Loucy (cell line): ENCODE data around the gene ARNT2.

Source experiments
- H2AFZ ChIP-seq: fragments of 200-600 bp; sonication (generic); 2 replicates; pipeline ENCODE4 v1.6.0; 2016; ENCODE audit warnings: antibody characterized with exemption, mild to moderate bottlenecking, low read length, moderate library complexity
- H3F3A ChIP-seq: fragments of 200-600 bp; 2 replicates; pipeline ENCODE4 v1.6.0; 2016; ENCODE audit warnings: antibody characterized with exemption, low read depth, mild to moderate bottlenecking
- H3K27me3 ChIP-seq: fragments of 200-600 bp; sonication (generic); 2 replicates; pipeline ENCODE4 v1.6.1; 2014; ENCODE audit warnings: low read length, mild to moderate bottlenecking; ENCODE audit not compliant: insufficient read depth, poor library complexity, severe bottlenecking
- H3K36me3 ChIP-seq: fragments of 200-600 bp; sonication (generic); 2 replicates; pipeline ENCODE4 v1.6.1; 2016; ENCODE audit warnings: low read length; ENCODE audit not compliant: insufficient read depth
- H3K4me1 ChIP-seq: fragments of 200-600 bp; sonication (generic); 2 replicates; pipeline ENCODE4 v1.5.1; 2014; ENCODE audit warnings: low read length, mild to moderate bottlenecking; ENCODE audit not compliant: insufficient read depth, poor library complexity, severe bottlenecking
- H3K4me2 ChIP-seq: fragments of 200-600 bp; sonication (generic); 2 replicates; pipeline ENCODE4 v1.6.0; 2014; ENCODE audit warnings: antibody characterized with exemption, low read length, low read depth, mild to moderate bottlenecking; ENCODE audit not compliant: poor library complexity, severe bottlenecking
- H3K4me3 ChIP-seq: fragments of 200-600 bp; sonication (generic); 2 replicates; pipeline ENCODE4 v1.5.1; 2014; ENCODE audit warnings: low read length, mild to moderate bottlenecking, mixed read lengths; ENCODE audit not compliant: poor library complexity, severe bottlenecking
- H3K79me2 ChIP-seq: fragments of 200-600 bp; sonication (generic); 2 replicates; pipeline ENCODE4 v1.6.1; 2014; ENCODE audit warnings: low read length; ENCODE audit not compliant: insufficient read depth
- H3K9ac ChIP-seq: fragments of 200-600 bp; sonication (generic); 2 replicates; pipeline ENCODE4 v1.6.0; 2014; ENCODE audit warnings: mild to moderate bottlenecking, low read depth, low read length, moderate library complexity; ENCODE audit not compliant: poor library complexity, severe bottlenecking
- H3K9me2 ChIP-seq: fragments of 200-600 bp; sonication (generic); replicated peaks from 2 replicates; pipeline ENCODE4 v1.6.1; 2016; ENCODE audit warnings: low read depth, low read length, mixed read lengths
- H3K9me3 ChIP-seq: fragments of 200-600 bp; sonication (generic); 2 replicates; pipeline ENCODE4 v1.6.1; 2014; ENCODE audit warnings: mild to moderate bottlenecking, antibody characterized with exemption, low read length, low read depth; ENCODE audit not compliant: insufficient read depth
- H4K20me1 ChIP-seq: fragments of 200-600 bp; sonication (generic); 2 replicates; pipeline ENCODE4 v1.6.0; 2014; ENCODE audit warnings: antibody characterized with exemption, low read length, mild to moderate bottlenecking; ENCODE audit not compliant: insufficient read depth, poor library complexity, severe bottlenecking
- CTCF ChIP-seq: fragments of 200-600 bp; sonication (generic); conservative IDR thresholded peaks from 2 replicates; pipeline ENCODE4 v1.5.1; 2014; ENCODE audit warnings: mild to moderate bottlenecking, antibody characterized with exemption, low read length
- EZH2phosphoT487 ChIP-seq: fragments of 200-600 bp; IDR thresholded peaks from 2 replicates; pipeline ENCODE4 v1.6.1; 2018; ENCODE audit warnings: antibody characterized with exemption, mild to moderate bottlenecking, moderate library complexity, borderline replicate concordance

Gene ARNT2

GRCh38 chr15:80379693-80380092 is 24.5 kb upstream of the ARNT2 start:
- no peaks in the 10 kb centered on the region for H3K27me3 ChIP-seq
- no peaks in the 10 kb centered on the region for H3K79me2 ChIP-seq
- no peak for TF ChIP-seq EZH2phosphoT487
- TF ChIP-seq CTCF, result no peak
- H2AFZ ChIP-seq, result no peak overlapping the region
- H3K9me2 ChIP-seq, result no peaks in the 10 kb centered on the region
- no peak overlapping the region for H3K4me3 ChIP-seq
- H4K20me1 ChIP-seq, result no peaks in the 10 kb centered on the region
- H3K9ac ChIP-seq, result no peak overlapping the region
- H3F3A ChIP-seq, result no peaks in the 10 kb centered on the region
- H3K36me3 ChIP-seq, result no peaks in the 10 kb centered on the region
- no peaks in the 10 kb centered on the region for H3K4me1 ChIP-seq
- H3K4me2 ChIP-seq, result no peak overlapping the region
- H3K9me3 ChIP-seq, result no peaks in the 10 kb centered on the region

- Histone ChIP-seq H3K4me2 (no peak overlapping the region), H3K9me2 (no peaks in the 10 kb centered on the region), H3K9me3 (no peaks in the 10 kb centered on the region), H3K4me3 (no peak overlapping the region), H2AFZ (no peak overlapping the region), H3K79me2 (no peaks in the 10 kb centered on the region), H3K27me3 (no peaks in the 10 kb centered on the region), H3F3A (no peaks in the 10 kb centered on the region), H4K20me1 (no peaks in the 10 kb centered on the region), H3K4me1 (no peaks in the 10 kb centered on the region), H3K9ac (no peak overlapping the region), H3K36me3 (no peaks in the 10 kb centered on the region)
- TF ChIP-seq CTCF (no peak), EZH2phosphoT487 (no peak)
Measured at GRCh38 chr15:80380154-80380553, 24.0 kb upstream of the ARNT2 start.

- Histone ChIP-seq H3K9ac (no peak overlapping the region), H3K79me2 (no peaks in the 10 kb centered on the region), H3K9me3 (no peaks in the 10 kb centered on the region), H3K4me1 (no peaks in the 10 kb centered on the region), H3F3A (no peaks in the 10 kb centered on the region), H2AFZ (no peak overlapping the region), H3K36me3 (no peaks in the 10 kb centered on the region), H3K27me3 (no peaks in the 10 kb centered on the region), H3K4me2 (no peak overlapping the region), H3K9me2 (no peaks in the 10 kb centered on the region), H3K4me3 (no peak overlapping the region), H4K20me1 (no peaks in the 10 kb centered on the region)
- no peak for TF ChIP-seq CTCF
- TF ChIP-seq EZH2phosphoT487, result no peak
Measured at GRCh38 chr15:80382285-80382684, 21.9 kb upstream of the ARNT2 start.
